HL-60 (cell line): Measurements from ENCODE around the gene STX4.
"Not testable (repeated sequence)": the region's sequence is repeated elsewhere in the genome, so short reads cannot be mapped to it uniquely, and the experiment has no call there.

ENCODE experiments used
- DNase-seq, 2 experiments: peaks; one replicate each; pipeline ENCODE4 v3.0.0-alpha.2; 2010 to 2020; ENCODE audit warnings: low read depth in 1 of 2, low spot score in 1 of 2
- H3K27ac ChIP-seq: fragments of 250-450 bp; sonication (Bioruptor Pico); replicated peaks from 2 replicates; pipeline ENCODE4 v1.5.1; 2020; ENCODE audit warnings: mild to moderate bottlenecking, moderate library complexity
- H3K27me3 ChIP-seq: fragments of 250-450 bp; sonication (Bioruptor Pico); 2 replicates; pipeline ENCODE4 v1.5.1; 2021; ENCODE audit warnings: mild to moderate bottlenecking, moderate library complexity; ENCODE audit not compliant: insufficient read depth, poor library complexity, severe bottlenecking
- H3K4me3 ChIP-seq: replicated peaks from 2 replicates; pipeline ENCODE4 v1.5.1; 2011; ENCODE audit warnings: mild to moderate bottlenecking, control low read depth, low read length; ENCODE audit not compliant: insufficient read depth
- CTCF ChIP-seq: IDR thresholded peaks from one replicate; pipeline ENCODE4 v1.5.1; 2011; ENCODE audit warnings: low read length, control low read depth, inconsistent platforms; ENCODE audit not compliant: insufficient read depth
- GABPA ChIP-seq: IDR thresholded peaks from 2 replicates; pipeline ENCODE4 v1.6.1; 2012; ENCODE audit warnings: low read depth
- POLR2AphosphoS5 ChIP-seq: IDR thresholded peaks from 2 replicates; pipeline ENCODE4 v1.6.1; 2012; ENCODE audit warnings: low read depth
- REST ChIP-seq: IDR thresholded peaks from 2 replicates; pipeline ENCODE4 v1.6.1; 2012; ENCODE audit warnings: low read depth; ENCODE audit not compliant: insufficient replicate concordance
- SPI1 ChIP-seq: IDR thresholded peaks from 2 replicates; pipeline ENCODE4 v1.6.1; 2012; ENCODE audit warnings: low read depth, mild to moderate bottlenecking, borderline replicate concordance

STX4 gene

DNA sequence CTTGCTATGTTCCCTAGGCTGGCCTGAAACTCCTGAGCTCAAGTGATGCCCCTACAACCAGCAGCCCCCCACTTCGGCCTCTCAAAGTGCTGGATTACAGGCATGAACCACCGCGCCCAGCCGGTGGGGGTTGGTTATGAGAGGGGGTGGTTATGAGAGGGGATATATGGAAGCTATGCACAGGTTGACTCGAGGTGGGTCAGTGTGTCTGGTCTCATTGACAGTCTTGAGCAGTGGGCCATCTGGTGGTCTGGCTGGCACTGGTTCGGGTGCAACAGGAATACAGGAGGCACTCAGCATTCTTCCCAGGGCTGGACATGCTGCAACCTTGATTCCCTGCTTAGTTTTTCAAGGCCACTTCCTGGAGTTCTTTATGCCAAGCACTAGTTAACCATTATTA is 17.3 kb upstream of the STX4 start:
- H3K27me3 ChIP-seq: peaks cover 5% of the 10 kb centered on the region
- no peak for DNase-seq
- H3K27ac ChIP-seq: no peak overlapping the region
- H3K4me3 ChIP-seq: no peak overlapping the region
- TF ChIP-seq REST (no peak), CTCF (no peak), SPI1 (no peak), POLR2AphosphoS5 (no peak), GABPA (no peak)

DNA sequence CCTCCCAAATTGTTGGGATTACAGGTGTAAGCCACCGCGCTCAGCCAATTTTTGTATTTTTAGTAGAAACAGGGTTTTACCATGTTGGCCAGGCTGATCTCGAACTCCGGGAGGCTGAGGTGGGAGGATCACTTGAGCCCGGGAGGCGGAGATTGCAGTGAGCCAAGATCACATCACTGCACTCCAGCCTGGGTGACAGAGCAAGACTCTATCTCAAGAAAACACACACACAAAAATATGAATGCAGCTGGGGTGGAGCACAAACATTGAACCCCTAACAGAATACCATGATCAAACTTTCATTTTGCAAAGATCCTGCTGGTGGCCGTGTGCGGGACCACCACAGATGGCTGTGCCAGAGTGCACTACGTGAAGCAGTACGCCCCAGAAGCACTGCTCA is 15.6 kb upstream of the STX4 start:
- H3K4me3 ChIP-seq, H3K27me3 ChIP-seq, H3K27ac ChIP-seq, DNase-seq: not testable (repeated sequence)

DNA sequence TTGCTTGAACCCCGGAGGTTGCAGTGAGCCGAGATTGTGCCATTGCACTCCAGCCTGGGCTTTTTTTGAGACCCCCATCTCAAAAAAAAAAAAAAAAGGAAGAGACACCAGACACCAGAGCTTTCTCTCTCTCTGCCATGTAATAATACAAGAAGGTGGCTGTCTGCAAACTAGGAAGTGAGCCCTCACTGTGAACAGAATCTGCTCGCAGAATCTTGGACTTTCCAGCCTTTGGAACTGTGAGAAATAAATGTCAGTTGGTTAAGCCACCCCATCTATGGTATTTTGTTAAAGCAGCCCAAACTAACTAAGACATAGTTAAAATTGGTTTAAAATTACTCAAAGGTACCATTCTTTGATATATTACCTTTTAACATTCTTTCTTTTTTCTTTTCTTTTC is 12.8 kb upstream of the STX4 start:
- no peak overlapping the region for H3K27ac ChIP-seq
- no peak overlapping the region for H3K4me3 ChIP-seq
- DNase-seq: no peak
- TF ChIP-seq POLR2AphosphoS5: no peak
- TF ChIP-seq CTCF: no peak
- no peak for TF ChIP-seq GABPA
- no peak for TF ChIP-seq SPI1
- no peak for TF ChIP-seq REST
- no peaks in the 10 kb centered on the region for H3K27me3 ChIP-seq

GRCh38 chr16:31022544-31023251 is 10.7 kb upstream of the STX4 start:
- Histone ChIP-seq H3K27ac (no peak overlapping the region), H3K4me3 (no peak overlapping the region), H3K27me3 (no peaks in the 10 kb centered on the region)
- DNase-seq: no peak
- TF ChIP-seq REST (no peak), POLR2AphosphoS5 (no peak), CTCF (no peak), GABPA (no peak), SPI1 (no peak)
